GM12878 (cell line): ENCODE data around the gene CELF2. TPM values are rescaled to one million over a fixed set of nuclear protein-coding genes. Genes with fewer than 3 reads are reported as not detected.
A peak's percentile ranks its signal among the peaks of the same experiment; 100 is the strongest.

ENCODE experiments used
- ASH2L ChIP-seq: fragments of 300-600, 200-600 bp; sonication (generic); IDR thresholded peaks from 2 replicates; pipeline ENCODE4 v1.6.1; 2017; ENCODE audit warnings: low read depth, mild to moderate bottlenecking, borderline replicate concordance
- ATF2 ChIP-seq: IDR thresholded peaks from 2 replicates; pipeline ENCODE4 v1.6.1; 2012; ENCODE audit warnings: low read length, inconsistent platforms
- ATF3 ChIP-seq: IDR thresholded peaks from 2 replicates; pipeline ENCODE4 v1.6.1; 2011; ENCODE audit warnings: low read depth, mild to moderate bottlenecking, low read length, moderate library complexity, borderline replicate concordance; ENCODE audit errors: extremely low read depth
- BCLAF1 ChIP-seq: fragments of 450-650 bp; IDR thresholded peaks from 2 replicates; pipeline ENCODE4 v1.6.1; 2017; ENCODE audit warnings: antibody characterized with exemption, mild to moderate bottlenecking, moderate library complexity
- CBX3 ChIP-seq: fragments of 200-600 bp; sonication (generic); IDR thresholded peaks from 2 replicates; pipeline ENCODE4 v1.6.1; 2016; ENCODE audit warnings: low read depth, borderline replicate concordance
- CEBPB ChIP-seq, 2 experiments: fragments of 150-350 bp in 1 of 2; IDR thresholded peaks; 2 replicates each; pipeline ENCODE4 v1.6.1; 2012 to 2014; ENCODE audit warnings: low read depth in 2 of 2, low read length in 2 of 2, borderline replicate concordance in 1 of 2, inconsistent platforms in 1 of 2
- CREM ChIP-seq: IDR thresholded peaks from 2 replicates; pipeline ENCODE4 v1.6.1; 2014; ENCODE audit warnings: antibody characterized with exemption, low read depth
- E2F4 ChIP-seq: IDR thresholded peaks from 2 replicates; pipeline ENCODE4 v1.6.1; 2012; ENCODE audit warnings: low read depth, low read length, improper control_type of control experiment
- E2F8 ChIP-seq: fragments of 450-650 bp; IDR thresholded peaks from 2 replicates; pipeline ENCODE4 v1.6.1; 2018; ENCODE audit warnings: mild to moderate bottlenecking, low read depth, moderate library complexity; ENCODE audit not compliant: partially characterized antibody
- ELK1 ChIP-seq: IDR thresholded peaks from 2 replicates; pipeline ENCODE4 v1.6.1; 2012; ENCODE audit warnings: low read depth, low read length, improper control_type of control experiment
- LARP7 ChIP-seq: fragments of 450-650 bp; IDR thresholded peaks from 2 replicates; pipeline ENCODE4 v1.6.1; 2017; ENCODE audit warnings: mild to moderate bottlenecking
- MYC ChIP-seq: IDR thresholded peaks from 2 replicates; pipeline ENCODE4 v1.6.1; 2011; ENCODE audit warnings: mild to moderate bottlenecking, low read length, moderate library complexity, inconsistent platforms; ENCODE audit not compliant: insufficient read depth, insufficient replicate concordance, insufficient read length, severe bottlenecking
- NRF1 ChIP-seq: conservative IDR thresholded peaks from 2 replicates; pipeline ENCODE4 v1.6.1; 2011; ENCODE audit warnings: mild to moderate bottlenecking, low read depth, low read length, improper control_type of control experiment
- POLR2A ChIP-seq: IDR thresholded peaks from 2 replicates; pipeline ENCODE4 v1.6.1; 2011; ENCODE audit warnings: low read depth, mild to moderate bottlenecking, low read length
- RB1 ChIP-seq: fragments of 450-650 bp; formaldehyde crosslinking; IDR thresholded peaks from 2 replicates; pipeline ENCODE4 v1.6.1; 2017; ENCODE audit warnings: mild to moderate bottlenecking, borderline replicate concordance
- SREBF1 ChIP-seq: IDR thresholded peaks from 2 replicates; pipeline ENCODE4 v1.6.1; 2012; ENCODE audit warnings: mild to moderate bottlenecking, low read length
- TARDBP ChIP-seq: IDR thresholded peaks from 2 replicates; pipeline ENCODE4 v1.6.1; 2016; ENCODE audit warnings: borderline replicate concordance
- ZNF622 ChIP-seq: fragments of 450-650 bp; IDR thresholded peaks from 2 replicates; pipeline ENCODE4 v1.6.1; 2017; ENCODE audit warnings: mild to moderate bottlenecking, inconsistent platforms
- polyA plus RNA-seq, 11 experiments: library from polyadenylated mRNA; depleted of rRNA in 4 of 11; unstranded in 6 of 11; stranded (reverse) in 5 of 11; fragments of >200 nt; fragmentation: Nextera tagmentation in 4 of 11; fragmentation: Illumina TruSeq in 1 of 11; extraction: Ambion mirVana in 4 of 11; extraction: Trizol in 1 of 11; gene quantifications; 1 replicate in 1 of 11; 2 replicates in 10 of 11; pipeline versions ENCODE4 v1.2.1 to v1.2.3, GENCODE V29; 2011 to 2016; ENCODE audit warnings: inconsistent platforms in 2 of 11, missing spikeins in 2 of 11, low read depth in 1 of 11
- total RNA-seq, 4 experiments: library from RNA; depleted of rRNA in 3 of 4; stranded (reverse); fragments of >200 nt in 3 of 4; fragmentation: Illumina TruSeq in 1 of 4; extraction: Trizol in 1 of 4; gene quantifications; 2 replicates each; pipeline versions ENCODE4 v1.2.1 to v1.2.3, GENCODE V29; 2013 to 2021
- TF ChIP-seq, protein P1 (sequence below): IDR thresholded peaks from 2 replicates; pipeline ENCODE4 v1.6.1; 2011; ENCODE audit warnings: mild to moderate bottlenecking, low read depth, low read length, moderate library complexity; ENCODE audit not compliant: insufficient replicate concordance

CELF2 gene
- total and polyA plus RNA-seq, 10 of the 15 experiments (the other 5 are each of a cell fraction or from before 2014, with no cell fraction given), result 20.8 to 129 (median 86.3) TPM

- TF ChIP-seq CEBPB (IDR thresholded peaks at IDR 0.05; ENCODE audit: borderline replicate concordance in 1 of 2, low read depth in 2 of 2, low read length in 2 of 2) (no peak), E2F8 (no peak), POLR2A (no peak), E2F4 (no peak), TARDBP (no peak), ATF2 (0 out of 2 replicates have a peak, but pooled peaks have one; percentile 29), LARP7 (no peak), MYC (no peak), ASH2L (no peak), ZNF622 (no peak), ELK1 (no peak), CBX3 (no peak), SREBF1 (no peak), BCLAF1 (no peak), NRF1 (no peak), RB1 (no peak), ATF3 (no peak), CREM (no peak)
- TF ChIP-seq, protein P1, sequence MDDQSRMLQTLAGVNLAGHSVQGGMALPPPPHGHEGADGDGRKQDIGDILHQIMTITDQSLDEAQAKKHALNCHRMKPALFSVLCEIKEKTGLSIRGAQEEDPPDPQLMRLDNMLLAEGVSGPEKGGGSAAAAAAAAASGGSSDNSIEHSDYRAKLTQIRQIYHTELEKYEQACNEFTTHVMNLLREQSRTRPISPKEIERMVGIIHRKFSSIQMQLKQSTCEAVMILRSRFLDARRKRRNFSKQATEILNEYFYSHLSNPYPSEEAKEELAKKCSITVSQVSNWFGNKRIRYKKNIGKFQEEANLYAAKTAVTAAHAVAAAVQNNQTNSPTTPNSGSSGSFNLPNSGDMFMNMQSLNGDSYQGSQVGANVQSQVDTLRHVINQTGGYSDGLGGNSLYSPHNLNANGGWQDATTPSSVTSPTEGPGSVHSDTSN, result no peak
Measured at GRCh38 chr10:11080564-11080984, 62.9 kb downstream of the CELF2 start (continued).
